Pancreas (tissue), 10 donors: Measurements from ENCODE around the gene NRTN. TPM values are rescaled to one million over a fixed set of nuclear protein-coding genes. Genes with fewer than 3 reads are reported as not detected.

Source experiments
- ATAC-seq, 4 donors: fragments of 200-7000 bp; cut with Tn5 transposase; one replicate each; pipeline versions ENCODE4 v1.8.0 to v1.9.1; 2020; ENCODE audit warnings: mild to moderate bottlenecking in 4 of 4, moderate library complexity in 4 of 4
- DNase-seq, 6 donors: peaks; one replicate each; pipeline ENCODE4 v3.0.0-alpha.2; 2020
- FAIRE-seq: peaks from 2 replicates; lab custom pipeline; 2012; peaks lifted over from hg19 to GRCh38; lab: Jason Lieb, UNC
- H3K27ac ChIP-seq, 4 donors: fragments of 200-600 bp; sonication (generic); 1 replicate in 3 of 4; 2 replicates in 1 of 4; pipeline versions ENCODE4 v1.5.0 to v1.8.0; 2020
- H3K27me3 ChIP-seq, 4 donors: fragments of 200-600 bp; one replicate each; pipeline ENCODE4 v1.8.0; 2021
- H3K36me3 ChIP-seq, 3 donors: fragments of 200-600 bp; sonication (generic) in 1 of 3; one replicate each; pipeline versions ENCODE4 v1.5.0 to v1.8.0; 2020 to 2021
- H3K4me1 ChIP-seq, 3 donors: fragments of 200-600 bp; one replicate each; pipeline ENCODE4 v1.8.0; 2021
- H3K4me3 ChIP-seq, 4 donors: fragments of 200-600 bp; sonication (generic) in 2 of 4; one replicate each; pipeline versions ENCODE4 v1.5.0 to v1.8.0; 2020 to 2021
- H3K9me3 ChIP-seq, 4 donors: fragments of 200-600 bp; one replicate each; pipeline ENCODE4 v1.8.0; 2021
- CTCF ChIP-seq, 4 donors: fragments of 200-600 bp; sonication (generic) in 3 of 4; IDR thresholded peaks; one replicate each; pipeline versions ENCODE4 v1.5.0 to v1.8.0; 2021; ENCODE audit warnings: antibody characterized with exemption in 4 of 4
- WGBS, 2 donors: extraction: QIAGEN DNeasy Blood & Tissue Kit; methylation state at CpG; one replicate each; pipeline ENCODE4 v1.1.7; 2013; 5-methylcytosine and 5-hydroxymethylcytosine counted together
- intact Hi-C, 3 donors: fragments of 100-400 bp; cut with DNase I; formaldehyde crosslinking; loops; one replicate each; pipeline versions ENCODE4 v1.11.1 to v1.14.2; 2022
- polyA plus RNA-seq, 2 donors: library from polyadenylated mRNA; stranded (reverse); fragments of 200-250 nt; gene quantifications; one replicate each; pipeline ENCODE4 v1.2.3, GENCODE V29; 2013
- total RNA-seq, 6 donors: library from RNA; stranded (reverse); fragmentation: NEBNext Ultra II Directional in 4 of 6; extraction: Animal tissue kit (Norgen Biotek cat#: 25700) in 4 of 6; gene quantifications; one replicate each; pipeline versions ENCODE4 v1.2.1 to v1.2.4, GENCODE V29; 2021 to 2023
- donor health status: healthy with polysubstance abuse.
- donor health status: DM: no; HTN: no; CAD: no; lungs with moderate emphysema.
- donor health status: DM: no; HTN: no; CAD: no.
- donor health status: control.
- donor health status: control.
- donor health status: Bipolar disorder and iron deficiency.
- donor health status: DM: yes; HTN: yes; CAD: no.
- donor health status: DM: no; HTN: no; CAD: no.
- donor health status: DM: no; HTN: no; CAD: no.
- donor health status: DM: yes; HTN: yes; CAD: no.

The NRTN gene
- total and polyA plus RNA-seq, 8 donors = 5.0 to 15.2 (median 9.8) TPM

DNA sequence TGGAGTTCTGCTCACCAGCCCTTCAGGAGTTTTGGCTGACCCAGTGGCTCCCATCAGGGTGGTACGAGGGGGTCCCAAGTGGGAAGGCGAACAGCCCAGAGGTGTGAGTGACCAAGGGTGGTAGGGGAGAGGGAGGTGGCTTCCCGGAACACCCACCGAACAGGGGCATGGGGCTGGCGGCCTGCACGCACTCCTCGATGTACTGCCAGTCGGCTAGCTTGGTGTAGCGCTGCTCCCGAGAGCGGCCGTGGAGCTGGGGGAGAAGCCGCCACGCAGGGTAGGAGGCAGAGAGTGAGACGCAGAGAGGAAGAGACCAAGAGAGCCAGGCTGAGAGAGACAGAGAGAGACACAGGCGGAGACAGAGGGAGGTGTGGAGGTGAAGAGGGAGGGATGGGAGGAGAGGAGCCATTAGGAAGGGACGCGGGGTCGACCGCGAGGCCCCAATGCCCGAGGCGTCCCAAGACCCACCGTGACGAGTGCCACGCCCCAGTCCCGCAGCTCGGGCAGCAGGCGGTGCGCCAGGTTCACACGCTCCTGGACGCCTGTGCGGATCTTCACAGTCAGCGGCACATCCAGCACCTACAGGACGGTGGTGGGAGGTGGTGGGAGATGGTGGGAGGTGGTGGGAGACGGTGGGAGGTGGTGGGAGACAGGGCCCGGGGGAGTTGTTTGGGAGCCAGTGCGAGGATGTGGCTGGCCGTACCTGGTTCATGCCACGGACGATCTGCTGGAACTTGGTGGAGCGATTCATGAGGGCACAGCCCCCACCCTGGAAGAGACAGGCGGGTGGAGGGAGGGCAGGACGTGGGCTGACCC, 18.1 kb upstream of the NRTN start:
- no peak for ATAC-seq
- no peaks in the 10 kb centered on the region for H3K27me3 ChIP-seq
- no peaks in the 10 kb centered on the region for H3K9me3 ChIP-seq
- peak in 1 of 6 donors; percentile 51 for DNase-seq
- H3K4me3 ChIP-seq = no peak overlapping the region
- H3K4me1 ChIP-seq = peaks cover 0 to 5% (median 0%) of the 10 kb centered on the region in 3 donors
- intact Hi-C loops = no loop called here
- no peak for TF ChIP-seq CTCF (IDR thresholded peaks at IDR 0.05)
- no peak overlapping the region for H3K27ac ChIP-seq
- 89 to 92% methylated on average over 43 to 44 of the region's 44 CpGs for WGBS, 2 donors
- H3K36me3 ChIP-seq = peaks cover 9 to 51% (median 31%) of the 10 kb centered on the region in 3 donors
- no peak for FAIRE-seq

DNA sequence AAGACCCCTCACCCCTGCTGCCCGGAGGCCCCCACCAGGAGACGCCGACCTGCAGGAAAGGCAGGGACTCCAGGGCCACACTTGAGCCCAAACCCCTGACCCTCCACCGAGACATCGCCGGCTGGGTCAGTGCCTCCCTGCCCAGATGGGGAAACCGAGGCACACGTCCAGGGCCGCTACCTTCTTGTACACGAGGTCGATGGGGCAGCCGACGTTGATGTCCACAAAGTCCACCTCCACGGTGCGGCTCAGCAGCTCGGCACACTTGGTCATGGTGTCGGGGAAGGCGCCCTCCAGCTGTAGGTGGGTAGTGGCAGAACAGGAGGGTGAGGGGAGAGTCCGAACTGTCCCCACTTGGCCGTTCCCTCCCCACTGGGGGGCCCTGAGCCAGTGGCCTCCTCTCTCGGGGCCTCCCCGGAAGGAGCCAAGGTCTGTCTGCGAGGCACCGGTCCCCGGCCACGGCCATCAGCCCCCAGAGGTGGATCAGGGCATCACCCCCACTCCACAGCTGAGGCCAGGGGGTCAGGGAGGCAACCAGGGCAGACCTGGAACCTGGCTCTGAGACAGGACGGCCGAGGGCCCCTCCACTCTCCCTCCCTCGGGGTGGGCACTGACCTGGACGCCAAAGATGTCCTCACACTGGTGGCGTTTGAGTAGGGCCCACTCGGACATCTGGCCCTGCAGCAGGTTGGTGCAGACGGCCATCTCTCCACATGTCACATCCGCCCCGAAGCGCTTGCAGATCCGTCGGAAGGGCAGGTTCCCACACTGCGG, 17.3 kb upstream of the NRTN start:
- peaks cover 0 to 5% (median 0%) of the 10 kb centered on the region in 3 donors for H3K4me1 ChIP-seq
- no peak overlapping the region for H3K4me3 ChIP-seq
- intact Hi-C loops = no loop called here
- FAIRE-seq (no peak), ATAC-seq (no peak), DNase-seq (peak in 2 of 6 donors; percentile 45 to 73)
- H3K9me3 ChIP-seq = no peaks in the 10 kb centered on the region
- TF ChIP-seq CTCF (IDR thresholded peaks at IDR 0.05) = no peak
- no peak overlapping the region for H3K27ac ChIP-seq
- peaks cover 9 to 51% (median 31%) of the 10 kb centered on the region in 3 donors for H3K36me3 ChIP-seq
- H3K27me3 ChIP-seq = no peaks in the 10 kb centered on the region
- WGBS, 2 donors = 89 to 94% methylated on average over 38 to 39 of the region's 39 CpGs

- Histone ChIP-seq H3K27ac (no peak overlapping the region), H3K4me3 (no peak overlapping the region), H3K9me3 (no peaks in the 10 kb centered on the region), H3K36me3 (peaks cover 9 to 51% (median 31%) of the 10 kb centered on the region in 3 donors), H3K4me1 (peaks cover 0 to 5% (median 0%) of the 10 kb centered on the region in 3 donors), H3K27me3 (no peaks in the 10 kb centered on the region)
- TF ChIP-seq CTCF (IDR thresholded peaks at IDR 0.05) = no peak
- no peak for DNase-seq
- no peak for FAIRE-seq
- intact Hi-C loops = no loop called here
- 91 to 99% methylated on average over 5 of the region's 5 CpGs for WGBS, 2 donors
- no peak for ATAC-seq
Observed at GRCh38 chr19:5788422-5788821, 16.4 kb upstream of the NRTN start.

DNA sequence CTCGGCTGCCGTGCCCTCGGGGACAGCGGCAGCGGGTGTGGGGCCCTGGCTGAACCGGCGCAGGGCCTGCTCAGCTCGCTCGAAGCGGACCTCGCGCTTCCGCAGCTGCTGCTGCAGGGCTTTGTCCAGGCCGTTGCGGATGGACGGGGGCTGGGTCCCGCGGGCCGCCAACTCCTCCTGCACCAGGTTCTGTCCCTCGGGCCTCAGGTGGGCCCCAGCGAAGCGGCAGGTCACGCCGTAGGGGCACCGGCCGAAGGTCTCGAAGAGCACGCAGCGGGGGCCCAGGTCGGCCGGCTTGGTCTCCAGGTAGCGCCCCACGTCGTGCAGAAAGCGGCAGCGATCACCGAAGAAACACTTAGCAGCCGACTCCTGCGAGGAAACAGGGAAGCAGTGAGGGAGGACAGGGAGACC, 15.5 kb upstream of the NRTN start:
- TF ChIP-seq CTCF (IDR thresholded peaks at IDR 0.05) = no peak
- intact Hi-C loops = no loop called here
- Histone ChIP-seq H3K4me3 (no peak overlapping the region), H3K36me3 (peaks cover 9 to 50% (median 31%) of the 10 kb centered on the region in 3 donors), H3K9me3 (no peaks in the 10 kb centered on the region), H3K27ac (no peak overlapping the region), H3K4me1 (peaks cover 0 to 5% (median 0%) of the 10 kb centered on the region in 3 donors), H3K27me3 (no peaks in the 10 kb centered on the region)
- WGBS, 2 donors = 95 to 96% methylated on average over 39 of the region's 39 CpGs
- FAIRE-seq (no peak), DNase-seq (peak in 2 of 6 donors; percentile 55 to 80), ATAC-seq (no peak)
